ENCODE results near the gene ROCK2.

ROCK2 gene

DNA sequence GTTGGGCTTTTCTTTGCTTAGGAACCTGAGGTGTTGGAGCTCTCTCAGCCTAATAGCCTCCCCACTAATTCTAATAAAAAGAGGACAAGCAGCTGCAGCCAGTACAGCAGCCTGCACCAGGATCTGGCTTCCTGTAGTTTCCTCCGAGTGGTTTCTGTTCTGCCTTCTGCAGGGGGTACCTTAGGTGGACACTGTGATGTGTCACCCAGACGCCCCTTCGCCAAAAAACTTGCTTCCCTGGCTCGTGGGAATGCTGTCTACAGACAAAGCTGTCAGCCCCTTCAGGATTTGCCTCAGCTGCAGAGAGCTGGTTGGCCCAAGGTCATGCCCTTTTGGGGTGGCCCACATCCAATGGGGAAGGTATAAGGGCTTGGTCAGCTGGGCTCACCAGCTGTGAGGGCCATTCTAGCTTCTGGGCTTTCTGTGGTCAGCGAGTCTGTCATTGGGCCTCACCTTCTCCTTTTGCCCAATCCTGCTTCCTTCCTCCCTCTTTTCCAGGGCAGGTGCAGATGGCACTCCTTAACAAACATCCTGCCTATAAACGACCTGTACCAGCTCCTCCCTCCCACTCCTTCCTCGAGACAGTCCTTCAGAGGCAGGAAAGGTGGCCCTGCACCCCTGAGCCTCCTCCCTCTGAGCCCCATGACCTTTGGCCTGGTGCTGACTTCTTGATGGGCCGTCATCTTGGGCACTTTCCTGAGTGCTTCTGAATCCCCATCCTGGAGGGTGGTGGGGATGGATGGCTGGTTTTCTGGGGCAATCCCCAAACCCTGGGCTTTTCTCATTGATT is 44.0 kb upstream of the ROCK2 start:
- no peak for DNase-seq (ENCODE audit: extremely low spot score)
- TF ChIP-seq CTCF (IDR thresholded peaks at IDR 0.05; ENCODE audit: control extremely low read depth, extremely low read depth, low read depth, missing control alignments), result no peak
- ChIA-PET CTCF (no interaction called here), POLR2A (no interaction called here)

DNA sequence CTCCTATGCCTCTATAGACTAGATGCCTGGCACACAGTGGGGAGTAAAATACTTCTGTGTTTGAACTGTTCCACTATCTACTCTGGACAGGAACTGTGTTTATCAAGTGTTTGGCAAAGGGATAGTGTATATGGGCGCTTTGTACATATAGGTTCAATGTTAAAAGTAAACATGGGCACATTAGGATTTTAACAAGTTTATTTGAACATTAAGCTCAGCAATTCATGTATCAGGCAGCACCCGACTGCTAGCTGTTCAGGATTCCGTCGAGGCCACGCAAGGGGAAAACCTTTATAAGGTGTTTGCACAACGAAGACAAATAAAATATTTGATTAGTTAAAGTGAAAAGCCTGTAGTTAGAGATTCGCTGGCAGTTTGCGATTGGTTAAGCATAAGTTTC is 43.4 kb upstream of the ROCK2 start:
- POLR2A ChIA-PET, result no interaction called here
- DNase-seq (ENCODE audit: extremely low spot score), result no peak
- CTCF ChIA-PET, result no interaction called here
- no peak for TF ChIP-seq CTCF (IDR thresholded peaks at IDR 0.05; ENCODE audit: control extremely low read depth, extremely low read depth, low read depth, missing control alignments)

DNA sequence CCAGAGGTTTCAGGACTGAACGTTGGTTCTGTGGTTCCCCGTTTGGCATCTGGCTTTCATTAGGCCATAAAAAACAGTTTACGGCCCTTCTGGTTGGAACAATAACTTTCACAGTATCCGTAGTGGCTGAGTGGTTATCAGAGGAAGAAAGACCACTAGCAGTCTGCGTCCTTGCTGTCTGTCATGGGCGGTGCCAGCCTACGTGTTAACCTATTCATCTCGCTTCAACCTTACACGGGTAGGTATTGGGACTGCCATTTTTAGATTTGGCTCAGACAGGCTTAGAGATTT is 42.6 kb upstream of the ROCK2 start:
- no peak for DNase-seq (ENCODE audit: extremely low spot score)
- CTCF ChIA-PET, result interaction anchor here (0.8 kb wide), 1 partner anchor 18 kb away, joined by 3 read pairs; no protein-coding TSS in a partner anchor
- POLR2A ChIA-PET, result no interaction called here
- TF ChIP-seq CTCF (IDR thresholded peaks at IDR 0.05; ENCODE audit: control extremely low read depth, extremely low read depth, low read depth, missing control alignments), result no peak

DNA sequence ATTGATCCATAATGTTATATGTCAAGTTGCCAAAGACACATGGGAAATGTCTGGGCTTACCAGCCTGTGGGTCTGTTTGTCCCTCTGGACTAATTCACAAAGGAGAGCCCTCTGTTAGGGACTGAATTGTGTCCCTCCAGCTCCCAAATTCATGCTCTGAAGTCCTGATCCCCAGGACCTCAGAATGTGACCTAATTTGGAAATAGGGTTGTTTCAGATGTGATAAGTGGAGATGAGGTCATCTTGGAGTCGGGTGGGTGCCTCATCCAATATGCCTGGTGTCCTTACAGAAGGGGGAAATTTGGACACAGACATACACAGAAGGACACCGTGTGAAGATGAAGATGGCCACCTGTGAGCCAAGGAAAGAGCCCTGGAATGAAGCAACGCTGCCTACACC is 41.4 kb upstream of the ROCK2 start:
- ChIA-PET CTCF (interaction anchor here (1.1 to 1.6 kb wide), 2 partner anchors 11 to 41 kb away, joined by 3 to 4 read pairs; partner anchors contain the start of gene ROCK2), POLR2A (interaction anchor here (0.5 kb wide), 1 partner anchor 137 kb away, joined by 4 read pairs; no protein-coding TSS in a partner anchor)
- DNase-seq (ENCODE audit: extremely low spot score), result no peak
- TF ChIP-seq CTCF (IDR thresholded peaks at IDR 0.05; ENCODE audit: control extremely low read depth, extremely low read depth, low read depth, missing control alignments), result no peak

DNA sequence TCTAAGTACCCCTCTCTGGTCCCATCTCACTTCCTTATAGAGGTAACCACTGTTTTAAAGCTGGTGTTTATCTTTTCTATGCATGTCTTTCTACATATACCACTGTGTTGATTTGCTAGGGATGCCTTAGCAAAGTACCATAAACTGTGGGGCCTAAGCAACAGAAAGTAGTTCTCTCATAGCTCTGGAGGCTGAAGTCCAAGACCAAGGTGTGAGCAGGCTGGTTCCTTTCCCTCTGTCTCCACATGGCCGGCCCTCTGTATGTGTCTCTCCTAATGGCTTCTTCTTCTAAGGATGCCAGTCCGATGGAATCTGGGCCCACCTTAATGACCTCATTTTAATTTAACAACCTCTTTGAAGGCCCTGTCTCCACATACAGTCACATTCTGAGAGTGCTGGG is 40.8 kb upstream of the ROCK2 start:
- POLR2A ChIA-PET, result interaction anchor here (0.5 kb wide), 1 partner anchor 136 kb away, joined by 4 read pairs; no protein-coding TSS in a partner anchor
- TF ChIP-seq CTCF (IDR thresholded peaks at IDR 0.05; ENCODE audit: control extremely low read depth, extremely low read depth, low read depth, missing control alignments), result no peak
- CTCF ChIA-PET, result interaction anchor here (1.1 to 1.6 kb wide), 2 partner anchors 10 to 41 kb away, joined by 3 to 4 read pairs; partner anchors contain the start of gene ROCK2

DNA sequence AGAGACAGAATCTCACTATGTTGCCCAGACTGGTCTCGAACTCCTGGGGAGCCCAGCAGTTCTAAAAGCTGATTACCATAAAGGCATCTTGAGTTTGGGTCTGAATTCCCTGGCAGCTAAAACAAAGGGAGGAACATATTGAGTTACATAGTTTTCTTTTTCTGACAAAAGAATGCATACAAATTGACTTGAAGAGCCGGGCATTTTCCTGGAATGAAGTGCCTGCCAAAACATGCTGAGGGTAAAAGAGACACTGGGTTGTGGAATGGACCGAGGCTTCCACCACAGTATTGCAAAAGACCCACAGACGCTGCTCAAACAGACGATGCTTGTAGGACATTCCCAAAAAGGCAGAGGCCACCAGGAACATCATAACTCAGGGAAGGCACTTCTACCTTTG is 35.1 kb upstream of the ROCK2 start:
- POLR2A ChIA-PET, result no interaction called here
- CTCF ChIA-PET, result no interaction called here
- no peak for TF ChIP-seq CTCF (IDR thresholded peaks at IDR 0.05; ENCODE audit: control extremely low read depth, extremely low read depth, low read depth, missing control alignments)
- DNase-seq (ENCODE audit: extremely low spot score), result no peak

More for the DNA sequence above, 40.8 kb upstream of the ROCK2 start:
- DNase-seq (ENCODE audit: extremely low spot score), result no peak
